ENCODE measurements around the gene UBL3.

DNA sequence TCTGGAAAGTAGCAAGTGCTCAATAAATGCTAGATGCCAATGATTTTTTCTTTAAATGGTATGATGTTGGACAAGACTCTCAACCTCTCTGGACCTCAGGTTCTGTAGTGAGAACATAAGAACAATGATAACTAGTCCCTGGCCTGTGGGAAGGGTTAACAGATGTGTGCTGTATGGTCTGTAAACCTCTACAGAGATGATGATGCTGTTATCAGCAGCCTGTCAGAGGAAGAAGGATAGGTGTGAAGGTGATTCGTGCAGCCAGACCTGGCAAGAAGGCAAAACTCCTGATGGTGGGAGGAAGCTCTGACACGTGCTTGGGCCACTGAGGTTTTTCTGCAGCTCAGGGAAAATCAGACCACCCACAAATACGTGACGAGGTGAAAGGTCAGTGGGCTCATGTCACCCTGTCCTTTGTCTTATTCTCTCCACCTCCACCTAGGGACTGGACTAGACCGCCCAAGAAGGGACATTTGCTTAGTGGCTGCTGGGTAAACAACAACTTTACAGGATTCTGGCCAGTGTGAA lies 36.7 kb upstream of the UBL3 start:
- no peak for TF ChIP-seq TCF7L2 (IDR thresholded peaks at IDR 0.05; ENCODE audit: borderline replicate concordance, extremely low read depth, insufficient read depth, insufficient read length)
- TF ChIP-seq, protein P1, sequence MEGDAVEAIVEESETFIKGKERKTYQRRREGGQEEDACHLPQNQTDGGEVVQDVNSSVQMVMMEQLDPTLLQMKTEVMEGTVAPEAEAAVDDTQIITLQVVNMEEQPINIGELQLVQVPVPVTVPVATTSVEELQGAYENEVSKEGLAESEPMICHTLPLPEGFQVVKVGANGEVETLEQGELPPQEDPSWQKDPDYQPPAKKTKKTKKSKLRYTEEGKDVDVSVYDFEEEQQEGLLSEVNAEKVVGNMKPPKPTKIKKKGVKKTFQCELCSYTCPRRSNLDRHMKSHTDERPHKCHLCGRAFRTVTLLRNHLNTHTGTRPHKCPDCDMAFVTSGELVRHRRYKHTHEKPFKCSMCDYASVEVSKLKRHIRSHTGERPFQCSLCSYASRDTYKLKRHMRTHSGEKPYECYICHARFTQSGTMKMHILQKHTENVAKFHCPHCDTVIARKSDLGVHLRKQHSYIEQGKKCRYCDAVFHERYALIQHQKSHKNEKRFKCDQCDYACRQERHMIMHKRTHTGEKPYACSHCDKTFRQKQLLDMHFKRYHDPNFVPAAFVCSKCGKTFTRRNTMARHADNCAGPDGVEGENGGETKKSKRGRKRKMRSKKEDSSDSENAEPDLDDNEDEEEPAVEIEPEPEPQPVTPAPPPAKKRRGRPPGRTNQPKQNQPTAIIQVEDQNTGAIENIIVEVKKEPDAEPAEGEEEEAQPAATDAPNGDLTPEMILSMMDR (IDR thresholded peaks at IDR 0.05 in 2 of 3, conservative IDR thresholded peaks at IDR 0.05 in 1 of 3; ENCODE audit: borderline replicate concordance in 1 of 3, insufficient read depth in 1 of 3, low read depth in 2 of 3, low read length in 2 of 3): no peak
- no peak for TF ChIP-seq POLR2AphosphoS5 (IDR thresholded peaks at IDR 0.05; ENCODE audit: low read depth, low read length)
- TF ChIP-seq SP1 (IDR thresholded peaks at IDR 0.05; ENCODE audit: low read depth): no peak
- TF ChIP-seq CBX3 (IDR thresholded peaks at IDR 0.05; ENCODE audit: low read depth): no peak
- TF ChIP-seq, protein P2, sequence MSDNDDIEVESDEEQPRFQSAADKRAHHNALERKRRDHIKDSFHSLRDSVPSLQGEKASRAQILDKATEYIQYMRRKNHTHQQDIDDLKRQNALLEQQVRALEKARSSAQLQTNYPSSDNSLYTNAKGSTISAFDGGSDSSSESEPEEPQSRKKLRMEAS (IDR thresholded peaks at IDR 0.05): no peak
- TF ChIP-seq RAD21 (IDR thresholded peaks at IDR 0.05; ENCODE audit: low read depth): no peak
- no peak for TF ChIP-seq POLR2A (IDR thresholded peaks at IDR 0.05; ENCODE audit: borderline replicate concordance, extremely low read depth, insufficient read depth, insufficient read length)
- TF ChIP-seq EZH2 (IDR thresholded peaks at IDR 0.05): no peak
- TF ChIP-seq JUND (IDR thresholded peaks at IDR 0.05): no peak
